ENCODE measurements around the gene PTPRC. TPM values are rescaled to one million over a fixed set of nuclear protein-coding genes. Genes with fewer than 3 reads are reported as not detected.

The PTPRC gene
- total RNA-seq, 1 experiment from 2014 or later, result 0.11 TPM

DNA sequence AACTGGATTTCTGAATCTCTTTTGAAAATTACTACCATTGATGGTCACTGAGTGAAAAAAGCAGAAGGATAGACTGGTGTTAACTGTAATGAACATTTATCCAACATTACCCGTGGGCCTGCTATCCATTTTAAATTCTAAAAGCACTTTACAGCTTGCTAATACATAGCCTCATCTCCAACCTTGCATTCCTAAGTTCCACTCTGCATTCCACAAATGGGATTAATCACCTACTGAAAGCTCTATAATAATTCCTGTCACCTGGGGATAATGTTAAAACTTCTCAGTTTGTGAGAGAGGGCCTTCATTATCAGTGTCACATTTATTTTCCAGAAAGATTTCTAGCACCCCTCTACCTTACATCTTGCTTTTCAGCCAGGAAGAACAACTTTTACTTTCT lies 38.2 kb downstream of the PTPRC start:
- Histone ChIP-seq H3K9me2 (replicated peaks; ENCODE audit: low read length) (no peaks in the 10 kb centered on the region), H3F3A (ENCODE audit: low read length, unreplicated experiment) (peaks cover 5% of the 10 kb centered on the region), H3K9ac (ENCODE audit: low read length) (no peak overlapping the region), H3K27ac (ENCODE audit: low read length) (no peak overlapping the region), H3K4me2 (ENCODE audit: low read length) (no peak overlapping the region), H3K79me2 (ENCODE audit: low read length) (no peaks in the 10 kb centered on the region), H2AFZ (ENCODE audit: low read length) (no peak overlapping the region; the same call in 1 of the 2 replicates), H3K27me3 (ENCODE audit: low read length) (no peaks in the 10 kb centered on the region), H4K20me1 (ENCODE audit: low read length) (no peaks in the 10 kb centered on the region), H3K4me1 (ENCODE audit: insufficient read depth, low read length) (peaks cover 42% of the 10 kb centered on the region), H3K4me3 (ENCODE audit: low read length) (no peak overlapping the region), H3K36me3 (ENCODE audit: low read depth, low read length) (no peaks in the 10 kb centered on the region), H3K9me3 (ENCODE audit: low read length) (no peaks in the 10 kb centered on the region)
- CTCF ChIA-PET, result interaction anchor here (0.7 kb wide), 1 partner anchor 9 kb away, joined by 3 read pairs; no protein-coding TSS in a partner anchor
- TF ChIP-seq EZH2phosphoT487 (IDR thresholded peaks at IDR 0.05; ENCODE audit: borderline replicate concordance, low read length) (no peak), EZH2 (IDR thresholded peaks at IDR 0.05; ENCODE audit: low read length, unreplicated experiment) (no peak)
- TF ChIP-seq, protein P1, sequence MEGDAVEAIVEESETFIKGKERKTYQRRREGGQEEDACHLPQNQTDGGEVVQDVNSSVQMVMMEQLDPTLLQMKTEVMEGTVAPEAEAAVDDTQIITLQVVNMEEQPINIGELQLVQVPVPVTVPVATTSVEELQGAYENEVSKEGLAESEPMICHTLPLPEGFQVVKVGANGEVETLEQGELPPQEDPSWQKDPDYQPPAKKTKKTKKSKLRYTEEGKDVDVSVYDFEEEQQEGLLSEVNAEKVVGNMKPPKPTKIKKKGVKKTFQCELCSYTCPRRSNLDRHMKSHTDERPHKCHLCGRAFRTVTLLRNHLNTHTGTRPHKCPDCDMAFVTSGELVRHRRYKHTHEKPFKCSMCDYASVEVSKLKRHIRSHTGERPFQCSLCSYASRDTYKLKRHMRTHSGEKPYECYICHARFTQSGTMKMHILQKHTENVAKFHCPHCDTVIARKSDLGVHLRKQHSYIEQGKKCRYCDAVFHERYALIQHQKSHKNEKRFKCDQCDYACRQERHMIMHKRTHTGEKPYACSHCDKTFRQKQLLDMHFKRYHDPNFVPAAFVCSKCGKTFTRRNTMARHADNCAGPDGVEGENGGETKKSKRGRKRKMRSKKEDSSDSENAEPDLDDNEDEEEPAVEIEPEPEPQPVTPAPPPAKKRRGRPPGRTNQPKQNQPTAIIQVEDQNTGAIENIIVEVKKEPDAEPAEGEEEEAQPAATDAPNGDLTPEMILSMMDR (conservative IDR thresholded peaks at IDR 0.05; ENCODE audit: low read depth, low read length), result no peak
- POLR2A ChIA-PET (ENCODE audit: unreplicated experiment), result no interaction called here
- ATAC-seq (no peak), DNase-seq (peak; percentile 23)
- intact Hi-C loops (cut with micrococcal nuclease), result no loop called here
- no TSS peak for BruUV-seq (replicated peaks)

DNA sequence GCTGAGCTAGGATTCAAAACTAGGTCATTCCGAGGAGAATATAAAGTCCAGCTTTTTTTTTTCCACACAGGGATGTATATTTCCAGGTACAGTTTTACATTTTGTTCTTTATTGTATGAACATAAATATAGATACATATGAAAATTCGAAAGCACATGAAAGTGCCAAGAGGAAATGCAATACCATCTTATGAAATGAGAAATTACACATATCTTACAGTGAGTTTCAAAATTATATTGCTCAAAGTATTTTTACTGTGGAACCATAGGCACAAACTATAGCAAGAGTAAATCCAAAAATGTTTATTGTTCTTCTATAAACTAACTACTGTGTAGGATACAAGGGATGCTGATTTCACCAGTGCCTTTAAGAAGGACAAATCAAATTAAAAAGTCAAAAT lies 39.0 kb downstream of the PTPRC start:
- Histone ChIP-seq H3K27me3 (ENCODE audit: low read length) (no peaks in the 10 kb centered on the region), H3K4me3 (ENCODE audit: low read length) (no peak overlapping the region), H3K9me3 (ENCODE audit: low read length) (no peaks in the 10 kb centered on the region), H3K4me2 (ENCODE audit: low read length) (no peak overlapping the region), H4K20me1 (ENCODE audit: low read length) (no peaks in the 10 kb centered on the region), H3K36me3 (ENCODE audit: low read depth, low read length) (no peaks in the 10 kb centered on the region), H3K79me2 (ENCODE audit: low read length) (no peaks in the 10 kb centered on the region), H3K9me2 (replicated peaks; ENCODE audit: low read length) (no peaks in the 10 kb centered on the region), H3K4me1 (ENCODE audit: insufficient read depth, low read length) (peaks cover 42% of the 10 kb centered on the region), H2AFZ (ENCODE audit: low read length) (no peak overlapping the region), H3K27ac (ENCODE audit: low read length) (no peak overlapping the region), H3F3A (ENCODE audit: low read length, unreplicated experiment) (peaks cover 10% of the 10 kb centered on the region), H3K9ac (ENCODE audit: low read length) (no peak overlapping the region)
- no TSS peak for BruUV-seq (replicated peaks)
- intact Hi-C loops (cut with micrococcal nuclease), result no loop called here
- no peak for DNase-seq
- ATAC-seq, result no peak
- POLR2A ChIA-PET (ENCODE audit: unreplicated experiment), result no interaction called here
- CTCF ChIA-PET, result no interaction called here
- TF ChIP-seq EZH2 (IDR thresholded peaks at IDR 0.05; ENCODE audit: low read length, unreplicated experiment) (no peak), EZH2phosphoT487 (IDR thresholded peaks at IDR 0.05; ENCODE audit: borderline replicate concordance, low read length) (no peak)
- TF ChIP-seq, protein P1 (conservative IDR thresholded peaks at IDR 0.05; ENCODE audit: low read depth, low read length), result no peak

DNA sequence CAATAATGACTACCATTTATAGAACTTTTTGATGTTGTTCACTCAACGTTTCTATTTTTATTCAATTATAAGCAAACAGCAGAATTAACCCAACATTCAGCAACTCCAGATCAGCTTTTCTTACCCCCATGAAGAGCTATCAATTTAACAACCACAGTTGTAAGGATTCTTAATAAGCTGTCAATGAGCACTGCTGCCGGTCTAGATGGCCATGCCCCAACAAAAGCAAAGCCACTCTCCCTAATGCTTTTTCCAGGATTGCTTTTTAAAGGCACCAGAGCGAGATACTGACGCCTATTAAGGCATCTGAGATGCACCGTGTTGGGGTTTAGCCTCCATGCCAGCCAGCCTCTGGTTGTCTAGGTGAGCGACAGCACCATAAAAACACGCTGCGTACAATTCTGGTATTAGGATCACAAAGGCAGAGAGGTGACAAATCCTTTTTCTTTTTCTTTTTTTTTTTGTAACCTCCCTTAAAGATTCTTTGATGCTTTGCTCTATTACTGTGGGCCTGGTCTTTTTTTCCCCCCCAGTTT lies 39.5 kb downstream of the PTPRC start:
- ChIA-PET POLR2A (ENCODE audit: unreplicated experiment) (no interaction called here), CTCF (no interaction called here)
- no peaks in the 10 kb centered on the region for H3K79me2 ChIP-seq (ENCODE audit: low read length)

More for the DNA sequence above, 39.5 kb downstream of the PTPRC start:
- Histone ChIP-seq H3K27me3 (ENCODE audit: low read length) (no peaks in the 10 kb centered on the region), H3K9me3 (ENCODE audit: low read length) (no peaks in the 10 kb centered on the region), H3K27ac (ENCODE audit: low read length) (no peak overlapping the region), H3K4me2 (ENCODE audit: low read length) (no peak overlapping the region), H3K9me2 (replicated peaks; ENCODE audit: low read length) (no peaks in the 10 kb centered on the region), H3K4me3 (ENCODE audit: low read length) (no peak overlapping the region), H3K36me3 (ENCODE audit: low read depth, low read length) (no peaks in the 10 kb centered on the region), H3K9ac (ENCODE audit: low read length) (no peak overlapping the region), H4K20me1 (ENCODE audit: low read length) (no peaks in the 10 kb centered on the region), H2AFZ (ENCODE audit: low read length) (no peak overlapping the region), H3F3A (ENCODE audit: low read length, unreplicated experiment) (peaks cover 10% of the 10 kb centered on the region), H3K4me1 (ENCODE audit: insufficient read depth, low read length) (peaks cover 42% of the 10 kb centered on the region)
- DNase-seq (no peak), ATAC-seq (no peak)
- no TSS peak for BruUV-seq (replicated peaks)
- TF ChIP-seq, protein P1 (conservative IDR thresholded peaks at IDR 0.05; ENCODE audit: low read depth, low read length), result no peak
- intact Hi-C loops (cut with micrococcal nuclease), result no loop called here
